CD4-positive, alpha-beta T cell (primary cell): ENCODE measurements around the gene TBRG4. TPM values are rescaled to one million over a fixed set of nuclear protein-coding genes. Genes with fewer than 3 reads are reported as not detected.

Source experiments
- ATAC-seq: fragments of 200-7000 bp; cut with Tn5 transposase; one replicate; pipeline ENCODE4 v1.10.0; 2022; ENCODE audit warnings: mild to moderate bottlenecking; ENCODE audit not compliant: poor library complexity
- CTCF ChIA-PET: fragments of 350-600 bp; sonication (Branson Sonifier 250); formaldehyde crosslinking; loops from one replicate; lab custom pipeline; 2021; ENCODE audit warnings: antibody characterized with exemption, inconsistent platforms; lab: Charles Lee
- POLR2A ChIA-PET: fragments of 350-600 bp; sonication (Branson Sonifier 250); formaldehyde crosslinking; loops from one replicate; lab custom pipeline; 2021; ENCODE audit warnings: antibody characterized with exemption, inconsistent platforms; lab: Charles Lee
- DNase-seq, 14 experiments: peaks; one replicate each; pipeline ENCODE4 v3.0.0-alpha.2; 2013 to 2020; ENCODE audit warnings: mixed read lengths in 2 of 14
- H3K27ac ChIP-seq, 2 donors: one replicate each; pipeline versions ENCODE4 v1.5.1 to v1.7.0; 2013; ENCODE audit warnings: low read length in 2 of 2, low read depth in 1 of 2, mild to moderate bottlenecking in 1 of 2
- H3K27me3 ChIP-seq, 2 experiments: 1 replicate in 1 of 2; 2 replicates in 1 of 2; pipeline versions ENCODE4 v1.6.1 to v1.7.0; 2013; ENCODE audit warnings: low read length in 2 of 2, control low read depth in 1 of 2, mild to moderate bottlenecking in 1 of 2, moderate library complexity in 1 of 2; ENCODE audit not compliant: insufficient read depth in 2 of 2, control insufficient read depth in 1 of 2
- H3K36me3 ChIP-seq: one replicate; pipeline ENCODE4 v1.6.1; 2013; ENCODE audit warnings: low read length, control low read depth; ENCODE audit not compliant: insufficient read depth
- H3K4me1 ChIP-seq: one replicate; pipeline ENCODE4 v1.6.1; 2013; ENCODE audit warnings: low read length, control low read depth; ENCODE audit not compliant: insufficient read depth
- H3K4me3 ChIP-seq: one replicate; pipeline ENCODE4 v1.5.1; 2013; ENCODE audit warnings: mild to moderate bottlenecking, low read length, moderate library complexity
- H3K9me3 ChIP-seq, 2 experiments: 1 replicate in 1 of 2; 2 replicates in 1 of 2; pipeline versions ENCODE4 v1.6.1 to v1.7.0; 2013; ENCODE audit warnings: low read length in 2 of 2, mild to moderate bottlenecking in 2 of 2, control low read depth in 1 of 2, moderate library complexity in 1 of 2; ENCODE audit not compliant: control insufficient read depth in 1 of 2, insufficient read depth in 1 of 2
- H3K27ac Mint-ChIP-seq: one replicate; pipeline ENCODE4 v1.8.0; 2020; ENCODE audit warnings: mixed read lengths
- H3K27me3 Mint-ChIP-seq: one replicate; pipeline ENCODE4 v1.8.0; 2021; ENCODE audit warnings: mixed read lengths
- H3K36me3 Mint-ChIP-seq: one replicate; pipeline ENCODE4 v1.8.0; 2021; ENCODE audit warnings: low read depth, mixed read lengths
- H3K4me1 Mint-ChIP-seq: one replicate; pipeline ENCODE4 v1.8.0; 2021; ENCODE audit warnings: low read depth, mixed read lengths
- H3K4me3 Mint-ChIP-seq: one replicate; pipeline ENCODE4 v1.8.0; 2020; ENCODE audit warnings: mild to moderate bottlenecking, mixed read lengths
- H3K9me3 Mint-ChIP-seq: one replicate; pipeline ENCODE4 v1.8.0; 2020; ENCODE audit warnings: mixed read lengths
- CTCF ChIP-seq: fragments of 200-600 bp; IDR thresholded peaks from one replicate; pipeline ENCODE4 v1.8.0; 2022; ENCODE audit warnings: antibody characterized with exemption, mild to moderate bottlenecking
- intact Hi-C, 2 experiments: fragments of 100-400 bp; cut with DNase I in 1 of 2; cut with micrococcal nuclease in 1 of 2; formaldehyde crosslinking; loops; one replicate each; pipeline versions ENCODE4 v1.15.1 to v1.9.0; 2023 to 2025; cut with DNase I, micrococcal nuclease
- total RNA-seq, 174 experiments: library from RNA in 2 of 174; stranded (reverse) in 2 of 174; gene quantifications; one replicate each; pipeline ENCODE4 v1.2.3 and lab custom pipeline; 2021 to 2026

Gene TBRG4
- total RNA-seq, 2 experiments from 2014 or later, result 104 to 105 TPM

GRCh38 chr7:45106820-45107219 is 4.7 kb downstream of the TBRG4 start:
- Histone ChIP-seq H3K4me3 (no peak overlapping the region), H3K4me1 (peaks cover 69% of the 10 kb centered on the region), H3K27ac (no peak overlapping the region), H3K36me3 (peaks cover 75% of the 10 kb centered on the region), H3K27me3 (no peaks in the 10 kb centered on the region), H3K9me3 (no peaks in the 10 kb centered on the region)
- Mint-ChIP-seq H3K4me3 (no peak overlapping the region), H3K4me1 (peaks cover 50% of the 10 kb centered on the region), H3K27me3 (no peaks in the 10 kb centered on the region), H3K36me3 (peaks cover 93% of the 10 kb centered on the region), H3K27ac (peak overlapping the region; percentile 76), H3K9me3 (no peaks in the 10 kb centered on the region)
- ATAC-seq (no peak), DNase-seq (peak in 1 of 14 experiments; percentile 4)
- POLR2A ChIA-PET, result no interaction called here
- CTCF ChIA-PET, result interaction anchor here (2.2 kb wide), 1 partner anchor 14 kb away, joined by 5 read pairs; no protein-coding TSS in a partner anchor
- intact Hi-C loops, result no loop called here
- no peak for TF ChIP-seq CTCF

- H3K36me3 ChIP-seq, result peaks cover 86% of the 10 kb centered on the region
- Mint-ChIP-seq H3K27ac (peak overlapping the region; percentile 76), H3K4me3 (peak overlapping the region; percentile 25), H3K9me3 (no peaks in the 10 kb centered on the region), H3K27me3 (no peaks in the 10 kb centered on the region), H3K36me3 (peaks cover 93% of the 10 kb centered on the region), H3K4me1 (peaks cover 41% of the 10 kb centered on the region)
- no peak overlapping the region for H3K4me3 ChIP-seq
- intact Hi-C loops, result no loop called here
- peaks cover 60% of the 10 kb centered on the region for H3K4me1 ChIP-seq
- no peak overlapping the region for H3K27ac ChIP-seq
- no peaks in the 10 kb centered on the region for H3K27me3 ChIP-seq
- POLR2A ChIA-PET, result no interaction called here
- no peak for TF ChIP-seq CTCF
- DNase-seq, result peak in 1 of 14 experiments; percentile 3
- CTCF ChIA-PET, result no interaction called here
- ATAC-seq, result no peak
- no peaks in the 10 kb centered on the region for H3K9me3 ChIP-seq
Observed at GRCh38 chr7:45105588-45106188, 5.8 kb downstream of the TBRG4 start.

GRCh38 chr7:45104844-45105587 is 6.5 kb downstream of the TBRG4 start:
- DNase-seq (peak in 1 of 14 experiments; percentile 9), ATAC-seq (no peak)
- Histone ChIP-seq H3K27me3 (no peaks in the 10 kb centered on the region), H3K36me3 (peaks cover 93% of the 10 kb centered on the region), H3K9me3 (no peaks in the 10 kb centered on the region), H3K27ac (no peak overlapping the region), H3K4me3 (no peak overlapping the region), H3K4me1 (peaks cover 54% of the 10 kb centered on the region)
- peaks cover 93% of the 10 kb centered on the region for H3K36me3 Mint-ChIP-seq
- POLR2A ChIA-PET, result interaction anchor here (1.0 to 1.3 kb wide), 2 partner anchors 103 to 105 kb away, joined by 3 to 4 read pairs; partner anchors contain the start of gene CCM2
- intact Hi-C loops, result no loop called here
- no peaks in the 10 kb centered on the region for H3K27me3 Mint-ChIP-seq
- CTCF ChIA-PET, result interaction anchor here (1.1 kb wide), 1 partner anchor 31 kb away, joined by 3 read pairs; no protein-coding TSS in a partner anchor
- H3K9me3 Mint-ChIP-seq, result no peaks in the 10 kb centered on the region
- no peak overlapping the region for H3K27ac Mint-ChIP-seq
- no peak for TF ChIP-seq CTCF
- H3K4me1 Mint-ChIP-seq, result peaks cover 34% of the 10 kb centered on the region
- H3K4me3 Mint-ChIP-seq, result no peak overlapping the region
